Stimulated activated CD4-positive, alpha-beta T cell treated with anti-CD3 and anti-CD28 coated beads, Interleukin-2, amount 100 ng/mL, for 48 hours (primary cell): ENCODE measurements around the gene TMEM59.
"Not testable (repeated sequence)": the region's sequence is repeated elsewhere in the genome, so short reads cannot be mapped to it uniquely, and the experiment has no call there.

Source experiments
- DNase-seq, 2 donors: peaks; one replicate each; pipeline ENCODE4 v3.0.0-alpha.2; 2020

Gene TMEM59

DNA sequence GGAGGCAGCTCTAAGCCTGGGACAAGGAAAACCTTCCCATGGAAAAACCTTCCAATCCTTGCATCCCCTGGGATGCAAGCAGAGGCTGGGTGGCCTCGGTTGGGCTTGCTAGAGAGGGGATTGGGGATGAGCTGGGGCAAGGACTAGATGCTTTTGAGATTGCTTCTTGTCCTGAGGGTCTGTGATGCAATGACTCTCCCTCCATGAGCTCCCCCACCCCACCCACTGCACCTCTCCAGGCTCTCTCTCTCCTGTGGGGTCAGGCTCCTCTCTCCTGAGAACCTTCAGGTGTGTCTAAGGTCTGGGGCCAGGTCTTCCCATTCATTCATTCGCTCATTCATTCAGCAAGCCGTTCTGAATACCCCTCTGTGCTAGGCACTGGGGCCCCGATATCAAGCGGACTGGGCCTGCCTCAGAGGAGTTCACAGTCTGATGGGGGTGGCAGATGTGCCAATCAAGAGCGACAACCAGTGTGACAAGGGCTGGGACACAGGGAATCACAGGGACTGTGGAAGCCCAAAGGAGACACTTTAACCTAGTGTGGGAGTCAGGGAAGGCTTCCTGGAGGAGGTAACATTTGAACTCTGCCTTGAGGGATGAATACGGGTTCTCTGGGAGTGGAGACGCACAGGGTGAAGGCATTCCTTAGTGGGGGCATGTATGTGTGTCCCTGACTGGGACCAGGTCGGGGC is 41.5 kb downstream of the TMEM59 start:
- DNase-seq: no peak

DNA sequence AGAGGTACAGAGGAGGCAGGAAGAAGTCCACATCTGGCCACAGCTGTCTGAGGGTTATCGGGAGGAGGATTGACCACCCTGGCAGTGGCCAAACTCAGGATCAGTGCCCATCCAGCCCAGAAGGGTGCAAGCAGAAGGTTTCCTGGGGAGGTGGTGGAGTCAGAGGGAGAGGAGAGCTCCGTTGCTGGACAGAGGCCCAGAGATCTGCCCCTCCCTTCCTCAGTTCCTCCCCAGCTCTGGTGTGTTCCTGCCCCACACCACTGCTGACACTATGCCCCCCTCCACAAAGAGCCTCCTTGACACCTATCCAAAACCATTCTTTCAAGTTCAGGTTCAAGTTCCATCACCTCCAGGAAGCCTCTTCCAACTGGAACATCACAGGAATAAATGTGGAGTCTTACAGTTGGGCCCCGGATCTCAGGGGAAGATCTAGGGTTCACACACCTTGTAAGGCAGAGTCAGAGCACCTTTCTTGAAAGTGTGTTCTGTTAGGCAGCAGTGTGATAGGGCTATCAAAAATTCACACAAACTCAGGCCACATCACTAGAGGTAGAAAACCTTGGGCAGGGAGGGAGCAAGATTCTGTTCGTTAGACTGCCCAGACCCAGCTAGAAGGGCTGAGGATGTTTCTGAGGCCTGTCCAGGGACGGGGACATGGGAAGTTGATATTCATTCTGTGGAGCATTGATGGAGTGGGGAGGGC is 42.4 kb downstream of the TMEM59 start:
- DNase-seq: no peak

DNA sequence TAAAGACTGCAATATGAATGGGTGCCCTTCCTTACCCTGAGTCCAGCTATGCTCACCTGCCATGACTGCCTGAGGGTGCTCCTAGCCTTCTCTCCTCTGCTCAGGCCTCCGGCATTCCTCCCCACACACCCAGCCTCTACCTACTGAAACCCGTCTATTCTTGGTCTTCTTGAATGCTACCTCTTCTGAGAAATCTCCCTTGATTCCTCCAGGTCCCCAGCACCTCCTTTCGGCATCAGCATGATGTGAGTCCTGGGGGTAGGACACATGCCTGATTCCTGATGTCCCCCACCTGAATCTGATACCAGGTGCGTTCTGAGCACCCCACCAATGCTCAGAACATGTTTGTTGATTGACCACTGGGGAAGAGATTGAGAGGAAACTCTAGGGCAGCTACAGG is 43.6 kb downstream of the TMEM59 start:
- no peak for DNase-seq

DNA sequence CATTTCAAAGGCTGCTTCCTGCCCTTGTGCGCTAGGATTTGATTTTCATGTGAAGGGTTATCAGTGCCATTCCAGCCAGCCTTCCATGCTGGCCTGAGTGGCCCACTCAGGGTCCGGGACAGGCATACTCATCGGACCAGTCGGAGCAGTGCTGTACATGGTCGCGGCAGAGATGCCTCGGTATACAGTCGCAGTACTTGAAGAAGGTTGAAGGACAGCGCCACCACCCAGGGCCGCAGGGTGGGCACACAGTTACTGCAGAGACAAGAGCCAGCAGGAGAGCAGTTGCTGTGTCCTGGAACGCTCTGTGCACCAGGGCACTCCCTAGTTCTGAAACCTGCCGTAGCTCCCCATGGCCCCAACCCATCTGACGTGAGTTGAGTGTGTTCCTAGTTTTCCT is 44.1 kb downstream of the TMEM59 start:
- DNase-seq: no peak

DNA sequence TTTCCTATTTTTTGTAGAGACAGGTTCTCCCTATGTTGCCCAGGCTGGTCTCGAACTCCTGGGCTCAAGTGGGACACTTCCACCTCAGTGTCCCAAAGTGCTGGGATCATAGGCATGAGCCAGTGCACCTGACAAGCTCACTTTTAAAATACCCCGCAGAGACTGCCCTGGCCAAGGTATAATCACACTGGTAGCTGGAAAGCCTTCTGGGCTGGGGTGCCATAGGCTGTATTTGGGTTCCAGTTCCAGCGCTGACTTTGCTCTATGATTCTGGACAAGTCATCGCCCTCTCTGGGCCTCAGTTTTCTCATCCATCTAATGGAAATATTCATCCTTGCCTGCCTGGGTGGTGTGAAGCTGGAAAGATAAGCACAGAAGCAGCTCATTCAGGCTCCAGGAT is 45.4 kb downstream of the TMEM59 start:
- DNase-seq: no peak

DNA sequence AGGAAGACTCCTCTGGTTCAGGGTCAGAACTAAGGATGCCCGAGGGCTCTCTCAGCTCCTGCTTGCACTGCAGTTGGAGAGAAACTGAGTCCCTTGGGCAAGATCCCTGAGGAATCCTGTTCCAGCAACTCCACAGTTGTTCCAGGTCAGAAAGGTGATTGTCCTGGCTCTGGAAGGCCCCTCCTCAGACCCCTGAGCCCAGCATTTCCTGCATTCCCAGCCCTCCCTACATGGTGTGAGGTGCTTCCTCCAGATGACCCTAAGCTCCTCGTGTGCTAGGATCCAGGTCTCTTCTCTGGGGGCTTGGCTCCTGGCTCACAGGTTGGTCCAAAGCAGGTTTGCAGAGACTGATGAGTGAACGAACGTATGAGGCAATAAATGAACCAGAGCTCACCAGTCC is 46.5 kb downstream of the TMEM59 start:
- no peak for DNase-seq

DNA sequence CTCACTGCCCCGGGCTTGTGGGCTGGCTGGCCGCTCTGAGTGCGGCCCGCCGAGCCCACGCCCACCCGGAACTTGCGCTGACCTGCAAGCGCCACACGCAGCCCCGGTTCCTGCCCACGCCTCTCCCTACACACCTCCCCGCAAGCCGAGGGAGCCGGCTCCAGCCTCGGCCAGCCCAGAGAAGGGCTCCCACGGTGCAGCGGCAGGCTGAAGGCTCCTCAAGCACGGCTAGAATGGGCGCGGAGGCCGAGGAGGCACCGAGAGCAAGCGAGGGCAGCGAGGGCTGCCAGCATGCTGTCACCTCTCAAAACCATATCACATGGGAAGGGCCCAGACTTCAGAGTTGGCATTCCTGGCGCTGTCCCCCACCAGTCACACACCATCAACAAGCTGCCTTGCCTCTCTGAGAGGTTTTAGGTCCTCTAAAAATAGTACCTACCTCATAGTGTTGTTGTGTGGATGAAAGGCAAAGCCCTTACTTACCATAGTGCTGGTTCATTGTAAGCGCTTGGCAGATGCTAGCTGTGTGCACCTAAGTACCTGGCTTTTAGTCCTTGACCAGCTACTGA is 48.4 kb downstream of the TMEM59 start:
- no peak for DNase-seq

DNA sequence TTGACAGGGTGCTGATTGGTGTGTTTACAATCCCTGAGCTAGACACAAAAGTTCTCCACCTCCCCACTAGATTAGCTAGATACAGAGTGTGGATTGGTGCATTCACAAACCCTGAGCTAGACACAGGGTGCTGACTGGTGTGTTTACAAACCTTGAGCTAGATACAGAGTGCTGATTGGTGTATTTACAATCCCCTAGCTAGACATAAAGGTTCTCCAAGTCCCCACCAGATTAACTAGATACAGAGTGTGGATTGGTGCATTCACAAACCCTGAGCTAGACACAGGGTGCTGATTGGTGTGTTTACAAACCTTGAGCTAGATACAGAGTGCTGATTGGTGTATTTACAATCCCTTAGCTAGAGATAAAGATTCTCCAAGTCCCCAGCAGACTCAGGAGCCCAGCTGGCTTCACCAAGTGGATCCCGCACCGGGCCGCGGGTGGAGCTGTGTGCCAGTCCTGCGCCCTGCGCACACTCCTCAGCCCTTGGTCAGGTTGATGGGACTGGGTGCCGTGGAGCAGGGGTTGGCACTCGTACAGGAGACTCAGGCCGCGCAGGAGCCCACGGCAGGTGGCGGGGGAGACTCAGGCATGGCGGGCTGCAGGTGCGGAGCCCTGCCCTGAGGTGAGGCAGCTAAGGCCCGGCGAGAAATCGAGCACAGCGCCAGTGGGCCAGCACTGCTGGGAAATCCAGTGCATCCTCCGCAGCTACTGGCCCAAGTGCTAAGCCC is 49.1 kb downstream of the TMEM59 start:
- DNase-seq: not testable (repeated sequence)

DNA sequence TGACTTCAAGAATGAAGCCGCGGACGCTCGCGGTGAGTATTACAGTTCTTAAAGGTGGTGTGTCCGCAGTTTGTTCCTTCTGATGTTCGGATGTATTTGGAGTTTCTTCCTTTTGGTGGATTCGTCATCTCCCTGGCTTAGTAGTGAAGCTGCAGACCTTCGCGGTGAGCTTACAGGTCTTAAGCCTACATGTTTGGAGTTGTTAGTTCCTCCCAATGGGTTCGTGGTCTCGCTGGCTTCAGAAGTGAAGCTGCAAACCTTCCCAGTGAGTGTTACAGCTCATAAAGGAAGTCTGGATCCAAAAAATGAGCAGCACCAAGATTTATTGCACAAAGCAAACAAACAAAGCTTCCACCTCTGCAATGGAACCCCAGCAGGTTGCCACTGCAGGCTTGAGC is 49.8 kb downstream of the TMEM59 start:
- DNase-seq: no peak

DNA sequence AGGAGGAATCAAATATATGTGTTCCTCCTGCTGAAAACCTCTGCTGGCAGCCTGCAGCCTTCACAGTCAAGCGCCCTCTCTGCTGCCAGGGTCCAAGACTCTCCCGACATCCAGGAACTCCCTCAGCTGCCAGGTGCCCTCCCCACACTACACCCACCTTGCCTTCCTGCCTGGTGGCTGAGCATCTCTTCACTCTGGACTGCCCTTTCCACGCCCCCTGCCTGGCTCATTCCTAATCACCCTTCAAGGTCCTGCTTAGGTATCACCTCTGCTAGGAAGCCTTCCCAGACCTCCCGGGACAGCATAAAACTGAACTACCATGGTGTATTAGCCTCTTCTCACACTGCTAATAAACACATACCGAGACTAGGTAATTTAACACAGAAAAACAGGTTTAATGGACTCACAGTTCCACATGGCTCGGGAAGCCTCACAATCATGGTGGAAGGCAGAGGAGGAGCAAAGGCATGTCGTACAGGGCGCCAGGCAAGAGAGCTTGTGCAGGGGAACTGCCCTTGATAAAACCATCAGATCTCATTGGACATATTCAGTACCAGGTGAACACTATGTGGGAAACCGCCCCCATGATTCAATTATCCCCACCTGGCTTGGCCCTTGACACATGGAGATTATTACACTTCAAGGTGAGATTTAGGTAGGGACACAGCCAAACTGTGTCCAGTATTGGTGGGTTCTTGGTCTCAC is 50.3 kb downstream of the TMEM59 start:
- no peak for DNase-seq

DNA sequence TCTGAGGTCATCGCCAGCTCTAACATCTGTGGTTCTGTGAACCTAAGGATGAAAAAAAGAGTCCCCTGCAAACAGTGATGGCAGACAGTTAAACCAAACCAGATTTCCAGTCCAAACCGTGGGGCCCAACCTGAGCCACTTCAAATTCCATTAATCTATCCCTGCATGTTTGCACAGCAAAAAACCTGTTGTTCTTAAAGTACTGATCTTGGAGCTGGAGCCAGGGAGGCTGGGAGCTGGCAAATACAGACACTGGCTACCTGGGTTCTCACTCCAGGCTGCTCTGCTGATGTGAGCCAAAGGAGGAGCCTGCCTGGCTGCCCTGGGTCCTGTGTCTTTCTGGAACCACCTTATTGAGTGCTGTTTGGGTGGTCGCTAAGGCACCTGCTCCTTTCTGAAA is 51.4 kb downstream of the TMEM59 start:
- DNase-seq: no peak

DNA sequence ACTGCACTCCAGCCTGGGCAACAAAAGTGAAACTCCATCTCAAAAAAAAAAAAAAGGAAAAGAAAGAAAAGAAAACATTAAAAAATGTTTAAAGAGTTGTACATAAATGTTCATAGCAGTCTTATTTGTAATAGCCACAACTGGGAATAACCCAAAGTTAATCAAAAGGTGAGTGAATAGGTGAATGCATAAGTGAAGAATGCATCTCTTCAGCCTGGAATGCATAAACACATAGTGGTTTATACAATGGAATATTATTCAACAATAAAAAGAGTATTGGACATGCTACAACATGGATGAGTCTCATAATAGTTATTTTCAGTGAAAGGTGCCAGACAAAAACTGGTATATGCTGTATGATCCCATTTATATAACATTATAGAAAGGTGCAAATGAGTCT is 53.1 kb downstream of the TMEM59 start:
- DNase-seq: no peak

DNA sequence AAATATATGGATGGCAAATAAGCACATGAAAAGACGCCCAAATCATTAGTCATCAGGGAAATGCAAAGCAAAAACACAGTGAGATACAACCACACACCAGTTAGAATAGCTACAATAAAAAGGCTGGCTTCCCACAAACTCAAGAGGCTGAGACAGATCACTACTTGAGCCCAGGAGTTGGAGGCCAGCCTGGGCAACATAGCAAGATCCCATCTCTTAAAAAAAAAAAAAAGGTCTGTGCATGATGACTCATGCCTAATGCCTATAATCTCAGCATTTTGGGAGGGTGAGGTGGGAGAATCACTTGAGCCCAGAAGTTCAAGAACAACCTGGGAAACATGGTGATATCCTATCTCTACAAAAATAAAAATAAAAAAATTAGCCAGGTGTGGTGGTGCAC is 54.8 kb downstream of the TMEM59 start:
- DNase-seq: no peak

DNA sequence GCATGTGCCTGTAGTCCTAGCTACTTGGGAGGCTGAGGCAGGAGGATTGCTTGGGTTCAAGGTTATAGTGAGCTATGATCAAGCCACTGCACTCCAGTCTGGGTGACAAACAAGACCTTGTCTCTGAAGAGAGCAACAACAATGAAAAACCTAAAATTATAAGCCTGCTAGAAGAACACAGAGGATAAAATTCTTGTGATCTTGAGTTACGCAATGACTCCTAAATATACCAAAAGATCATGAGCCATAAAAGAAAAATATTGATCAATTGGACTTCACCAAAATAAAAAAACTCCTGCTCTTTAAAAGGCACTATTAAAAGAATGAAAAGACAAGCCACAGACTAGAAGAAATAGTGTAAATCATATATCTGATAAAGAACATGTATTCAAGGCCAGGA is 57.3 kb downstream of the TMEM59 start:
- no peak for DNase-seq

DNA sequence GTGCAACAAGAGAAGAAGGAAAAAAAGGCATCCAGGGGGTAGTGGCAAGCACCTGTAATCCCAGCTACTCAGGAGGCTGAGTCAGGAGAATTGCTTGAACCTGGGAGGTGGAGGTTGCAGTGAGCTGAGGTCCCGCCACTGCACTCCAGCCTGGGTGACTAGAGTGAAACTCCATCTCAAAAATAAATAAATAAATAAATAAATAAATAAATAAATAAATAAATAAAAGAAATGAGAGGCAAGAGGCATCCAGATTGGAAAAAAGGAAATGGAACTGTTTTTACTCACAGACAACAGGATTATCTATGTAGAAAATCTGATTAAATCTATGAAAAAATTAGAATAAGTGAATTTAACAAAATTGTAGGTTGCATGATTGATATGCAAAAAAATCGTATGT is 58.5 kb downstream of the TMEM59 start:
- DNase-seq: not testable (repeated sequence)

DNA sequence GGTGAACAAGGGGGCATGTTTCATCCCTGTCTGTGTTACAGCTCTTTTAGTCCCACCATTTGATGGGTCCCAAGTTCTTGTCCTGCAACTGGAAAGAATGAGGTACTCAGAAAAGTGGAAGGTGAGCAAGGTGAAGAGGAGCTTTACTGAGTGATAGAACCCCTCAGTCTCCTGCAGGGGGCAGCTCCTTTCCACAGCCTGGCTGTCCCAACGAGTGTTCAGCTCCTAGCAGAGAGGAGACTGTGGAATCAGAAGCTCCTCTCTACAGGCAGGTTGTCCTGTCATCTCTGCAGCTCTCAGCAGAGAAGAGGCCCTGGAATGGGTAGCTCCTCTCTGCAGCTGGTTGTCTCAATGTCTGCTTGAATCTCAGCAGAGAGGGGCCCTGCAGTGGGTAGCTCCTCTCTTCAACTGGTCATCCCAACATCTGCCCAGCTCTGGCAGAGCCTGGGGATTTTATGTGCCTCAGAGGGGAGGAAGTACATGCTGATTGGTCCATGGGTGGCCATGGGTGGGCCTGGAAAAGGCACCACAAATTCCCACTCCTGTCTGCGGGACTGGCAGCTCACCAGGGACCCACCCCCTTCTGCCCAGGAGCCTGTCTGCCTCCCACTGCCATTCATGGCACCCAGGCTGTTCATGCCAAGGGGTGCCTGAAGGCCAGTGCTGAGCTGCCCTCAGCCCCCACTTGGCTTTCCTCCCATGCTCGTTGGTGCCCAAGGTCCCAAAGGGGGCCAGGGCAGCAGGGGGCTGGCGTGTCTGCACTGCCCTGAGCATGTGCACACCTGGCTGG is 60.7 kb downstream of the TMEM59 start:
- no peak for DNase-seq

DNA sequence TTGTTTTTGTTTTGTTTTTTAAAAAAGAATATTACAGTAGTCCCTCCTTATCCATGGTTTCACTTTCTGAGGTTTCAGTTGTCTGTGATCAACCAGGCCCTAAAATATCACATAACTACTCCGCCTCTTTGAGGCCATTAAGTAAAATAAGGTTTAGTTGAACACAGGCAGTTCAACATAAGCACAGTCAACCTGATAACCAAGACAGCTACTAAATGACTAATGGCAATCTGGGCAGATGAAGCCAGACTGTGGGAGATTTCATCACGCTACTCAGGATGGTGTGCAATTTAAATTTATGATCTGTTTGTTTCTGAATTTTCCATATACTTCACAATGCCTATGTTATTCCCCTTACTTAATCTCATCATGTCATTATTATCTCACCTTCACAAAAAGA is 65.1 kb downstream of the TMEM59 start:
- DNase-seq: no peak

DNA sequence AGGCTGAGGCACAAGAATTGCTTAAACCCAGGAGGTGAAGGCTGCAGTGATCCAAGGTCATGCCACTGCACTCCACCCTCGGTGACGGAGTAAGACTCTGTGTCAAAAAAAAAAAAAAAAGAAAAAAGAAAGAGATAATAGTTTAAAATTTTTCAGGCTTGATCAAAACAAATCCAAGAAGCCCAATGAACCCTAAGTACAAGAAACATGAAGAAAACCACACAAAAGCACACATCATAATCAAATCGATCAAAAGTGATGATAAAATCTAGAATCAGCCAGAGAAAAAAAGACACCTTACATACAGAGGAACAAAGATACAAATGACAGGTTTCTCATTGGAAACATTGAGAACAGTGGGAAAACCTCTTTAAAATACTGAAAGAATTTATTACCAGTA is 66.5 kb downstream of the TMEM59 start:
- DNase-seq: no peak

DNA sequence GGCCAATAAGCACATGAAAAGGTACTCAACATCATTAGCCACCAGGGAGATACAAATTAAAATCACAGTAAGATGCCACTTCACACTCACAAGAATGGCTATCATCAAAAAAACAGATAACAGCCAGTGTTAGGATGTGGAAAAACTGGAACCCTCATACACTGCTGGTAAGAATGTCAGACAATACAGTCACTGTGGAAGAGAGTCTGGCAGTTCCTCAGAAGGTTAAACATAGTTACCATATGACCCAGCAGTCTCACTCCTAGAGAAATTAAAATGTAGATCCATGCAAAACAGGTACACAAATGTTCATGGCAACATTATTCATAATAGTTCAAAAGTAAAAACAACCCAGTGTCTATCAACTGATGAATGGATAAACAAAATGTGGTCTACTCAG is 68.3 kb downstream of the TMEM59 start:
- no peak for DNase-seq

DNA sequence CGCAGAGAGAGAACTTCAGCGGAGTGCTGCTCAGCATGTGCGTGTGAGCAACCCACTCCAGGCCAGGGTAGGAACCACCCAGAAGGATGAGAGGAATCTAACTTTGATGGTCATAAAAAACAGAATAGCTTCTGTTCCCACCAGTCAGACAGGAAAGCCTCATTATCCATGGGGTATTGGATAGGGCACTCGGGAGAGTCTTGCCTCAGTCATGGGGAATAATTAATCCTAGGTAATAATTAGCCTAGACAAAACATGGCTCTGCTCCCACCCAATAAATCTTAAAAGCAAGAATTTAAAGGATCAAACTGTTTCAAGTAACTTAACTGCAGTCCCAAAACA is 70.3 kb downstream of the TMEM59 start:
- DNase-seq: no peak

DNA sequence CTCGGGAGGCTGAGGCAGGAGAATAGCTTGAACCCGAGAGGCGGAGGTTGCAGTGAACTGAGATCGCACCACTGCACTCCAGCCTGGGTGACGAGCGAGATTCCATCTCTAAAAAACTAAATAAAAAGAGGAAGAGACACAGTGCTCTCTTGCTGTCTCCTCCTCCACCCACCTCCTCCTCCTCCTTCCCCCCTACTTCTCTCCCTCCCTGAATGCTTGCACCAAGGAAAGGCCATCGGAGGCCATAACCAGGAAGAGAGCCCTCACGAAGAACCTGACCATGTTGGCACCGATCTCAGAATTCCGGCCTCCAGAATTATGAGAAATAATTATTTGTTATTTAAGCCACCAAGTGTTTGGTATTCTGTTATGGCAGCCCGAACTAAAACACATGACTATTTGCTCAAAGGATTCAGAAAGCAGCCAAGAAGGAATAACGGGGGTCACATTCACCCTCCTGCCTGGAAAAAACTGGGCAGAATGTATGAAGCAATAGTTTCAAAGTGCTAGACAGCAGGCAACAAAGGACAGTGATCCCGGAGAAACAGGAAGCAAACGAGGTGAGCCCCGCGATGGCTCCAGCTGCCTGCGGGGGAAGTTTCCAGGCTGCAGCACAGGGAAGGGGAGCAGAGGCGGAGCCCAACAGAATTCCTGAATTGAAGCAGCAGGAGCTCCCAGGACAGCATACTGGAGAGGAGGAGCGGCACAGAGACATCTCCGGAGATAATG is 70.8 kb downstream of the TMEM59 start:
- no peak for DNase-seq

DNA sequence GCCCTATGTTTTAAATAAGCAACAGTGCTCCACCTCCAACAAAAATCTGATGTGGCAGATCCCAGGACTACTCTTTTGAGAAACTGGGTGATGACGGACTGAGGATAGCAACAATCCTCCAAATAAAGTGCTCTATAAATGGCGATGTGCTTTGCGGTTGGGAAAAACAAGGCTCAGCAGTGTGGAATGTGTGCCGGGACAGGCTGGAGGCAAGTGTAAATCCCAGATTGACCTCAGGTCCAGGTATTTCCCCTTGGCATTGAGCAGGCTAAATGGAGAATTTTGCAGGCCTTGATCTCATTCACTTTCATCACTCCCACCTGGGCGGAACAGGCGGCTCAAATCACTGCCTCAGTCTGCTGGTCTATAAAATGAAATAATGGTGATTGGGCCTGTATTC is 71.8 kb downstream of the TMEM59 start:
- no peak for DNase-seq
